Measurements from ENCODE around the gene SHMT2. TPM values are rescaled to one million over a fixed set of nuclear protein-coding genes. Genes with fewer than 3 reads are reported as not detected.

SHMT2 gene
- total RNA-seq, 1 experiment from 2014 or later: 210 TPM

DNA sequence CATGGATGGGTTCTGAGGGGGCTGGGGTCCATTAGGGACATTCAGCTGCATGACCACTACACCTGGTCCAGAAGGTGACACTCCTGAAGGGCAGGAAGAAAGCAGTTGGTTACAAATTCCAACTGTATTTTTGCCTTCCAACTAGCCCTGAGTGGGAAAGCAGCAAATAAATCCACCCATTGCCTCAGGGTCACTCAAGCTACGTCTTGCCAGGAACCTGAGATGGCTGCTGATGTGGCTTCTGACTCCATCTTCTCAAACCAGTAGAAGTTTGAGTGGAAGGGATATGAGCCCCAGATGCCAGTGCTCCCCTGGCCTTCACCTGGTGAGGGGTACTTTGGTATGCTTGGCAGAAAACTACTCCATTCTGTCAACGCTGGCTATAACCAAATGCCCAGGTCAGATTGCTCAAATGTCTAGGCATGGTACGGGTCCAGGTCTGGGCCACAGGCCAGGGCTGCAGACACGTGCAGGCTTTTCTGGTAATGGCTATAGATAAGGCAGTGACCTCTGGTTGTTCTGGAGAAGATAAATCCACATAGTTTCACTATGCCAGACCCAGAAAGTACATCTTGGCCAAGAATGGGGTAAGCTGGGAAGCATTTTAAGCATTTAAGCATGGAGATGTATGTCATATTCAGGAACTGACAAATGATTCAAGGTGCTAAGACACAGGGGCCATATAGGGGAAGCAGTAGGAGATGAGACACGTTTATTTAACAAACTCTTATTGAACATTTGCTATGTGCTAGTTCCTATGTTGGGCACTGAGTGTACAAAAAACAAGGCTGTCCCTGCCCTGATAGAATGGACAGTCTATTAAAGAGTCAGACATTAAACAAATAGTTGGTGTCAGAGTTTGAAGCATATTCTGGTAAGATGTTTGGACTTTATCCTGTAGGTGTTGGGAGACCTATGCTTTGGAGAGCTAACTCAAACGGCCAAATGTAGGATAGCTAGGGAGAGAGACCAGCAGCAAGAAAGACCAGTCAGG lies 29.8 kb downstream of the SHMT2 start:
- CTCF ChIA-PET: no interaction called here

DNA sequence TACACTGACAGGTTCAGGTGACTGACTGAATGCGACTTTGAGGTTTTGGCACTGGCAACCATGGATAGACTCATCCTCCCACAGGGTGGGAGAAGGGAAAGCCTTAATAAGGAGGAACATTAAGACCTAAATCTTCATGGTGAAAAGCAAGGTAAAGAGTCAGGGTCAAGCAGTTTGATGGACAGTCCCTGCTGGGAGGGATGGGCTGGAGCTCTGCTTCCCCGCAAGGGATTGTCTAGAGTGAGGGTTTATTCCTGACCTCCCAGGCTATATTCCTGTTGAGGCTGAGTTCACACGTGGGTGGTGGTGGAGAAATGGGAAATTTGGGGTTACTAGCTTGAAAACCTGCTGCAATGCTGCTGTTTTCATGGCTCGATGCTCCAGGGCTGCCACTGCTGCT lies 30.9 kb downstream of the SHMT2 start:
- no peak overlapping the region for H3K4me3 ChIP-seq (ENCODE audit: low read length)
- H3K27ac ChIP-seq (ENCODE audit: low read length): no peak overlapping the region
- H3K9me2 ChIP-seq (replicated peaks; ENCODE audit: low read length): no peaks in the 10 kb centered on the region
- H3K9ac ChIP-seq (ENCODE audit: low read length): no peak overlapping the region
- H4K20me1 ChIP-seq (ENCODE audit: low read length): no peaks in the 10 kb centered on the region
- no peak overlapping the region for H3K4me2 ChIP-seq (ENCODE audit: low read length)
- ChIA-PET CTCF (no interaction called here), POLR2A (ENCODE audit: unreplicated experiment) (no interaction called here)
- no TSS peak for BruUV-seq (replicated peaks)
- H3K9me3 ChIP-seq (ENCODE audit: low read length): no peaks in the 10 kb centered on the region
- peaks cover 6% of the 10 kb centered on the region; the same call in 1 of the 2 replicates for H3K36me3 ChIP-seq (ENCODE audit: low read depth, low read length)
- H3K27me3 ChIP-seq (ENCODE audit: low read length): no peaks in the 10 kb centered on the region
- intact Hi-C loops (cut with micrococcal nuclease): no loop called here
- no peaks in the 10 kb centered on the region for H3F3A ChIP-seq (ENCODE audit: low read length, unreplicated experiment)
- H3K79me2 ChIP-seq (ENCODE audit: low read length): no peaks in the 10 kb centered on the region
- no peak for ATAC-seq
- H2AFZ ChIP-seq (ENCODE audit: low read length): no peak overlapping the region
- TF ChIP-seq, protein P1, sequence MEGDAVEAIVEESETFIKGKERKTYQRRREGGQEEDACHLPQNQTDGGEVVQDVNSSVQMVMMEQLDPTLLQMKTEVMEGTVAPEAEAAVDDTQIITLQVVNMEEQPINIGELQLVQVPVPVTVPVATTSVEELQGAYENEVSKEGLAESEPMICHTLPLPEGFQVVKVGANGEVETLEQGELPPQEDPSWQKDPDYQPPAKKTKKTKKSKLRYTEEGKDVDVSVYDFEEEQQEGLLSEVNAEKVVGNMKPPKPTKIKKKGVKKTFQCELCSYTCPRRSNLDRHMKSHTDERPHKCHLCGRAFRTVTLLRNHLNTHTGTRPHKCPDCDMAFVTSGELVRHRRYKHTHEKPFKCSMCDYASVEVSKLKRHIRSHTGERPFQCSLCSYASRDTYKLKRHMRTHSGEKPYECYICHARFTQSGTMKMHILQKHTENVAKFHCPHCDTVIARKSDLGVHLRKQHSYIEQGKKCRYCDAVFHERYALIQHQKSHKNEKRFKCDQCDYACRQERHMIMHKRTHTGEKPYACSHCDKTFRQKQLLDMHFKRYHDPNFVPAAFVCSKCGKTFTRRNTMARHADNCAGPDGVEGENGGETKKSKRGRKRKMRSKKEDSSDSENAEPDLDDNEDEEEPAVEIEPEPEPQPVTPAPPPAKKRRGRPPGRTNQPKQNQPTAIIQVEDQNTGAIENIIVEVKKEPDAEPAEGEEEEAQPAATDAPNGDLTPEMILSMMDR (conservative IDR thresholded peaks at IDR 0.05; ENCODE audit: low read depth, low read length): no peak
- no peak for TF ChIP-seq EZH2 (IDR thresholded peaks at IDR 0.05; ENCODE audit: low read length, unreplicated experiment)
- no peak for TF ChIP-seq EZH2phosphoT487 (IDR thresholded peaks at IDR 0.05; ENCODE audit: borderline replicate concordance, low read length)
- H3K4me1 ChIP-seq (ENCODE audit: insufficient read depth, low read length): no peaks in the 10 kb centered on the region
- DNase-seq: no peak

More for the DNA sequence above, 29.8 kb downstream of the SHMT2 start:
- Histone ChIP-seq H3K4me1 (ENCODE audit: insufficient read depth, low read length) (no peaks in the 10 kb centered on the region), H3K27ac (ENCODE audit: low read length) (no peak overlapping the region), H3K27me3 (ENCODE audit: low read length) (no peaks in the 10 kb centered on the region), H3K4me2 (ENCODE audit: low read length) (no peak overlapping the region), H2AFZ (ENCODE audit: low read length) (no peak overlapping the region), H3K36me3 (ENCODE audit: low read depth, low read length) (no peaks in the 10 kb centered on the region; the same call in 1 of the 2 replicates), H3K9ac (ENCODE audit: low read length) (no peak overlapping the region), H3F3A (ENCODE audit: low read length, unreplicated experiment) (no peaks in the 10 kb centered on the region), H4K20me1 (ENCODE audit: low read length) (no peaks in the 10 kb centered on the region), H3K79me2 (ENCODE audit: low read length) (no peaks in the 10 kb centered on the region), H3K9me3 (ENCODE audit: low read length) (no peaks in the 10 kb centered on the region), H3K9me2 (replicated peaks; ENCODE audit: low read length) (no peaks in the 10 kb centered on the region), H3K4me3 (ENCODE audit: low read length) (no peak overlapping the region)
- TF ChIP-seq EZH2 (IDR thresholded peaks at IDR 0.05; ENCODE audit: low read length, unreplicated experiment) (no peak), EZH2phosphoT487 (IDR thresholded peaks at IDR 0.05; ENCODE audit: borderline replicate concordance, low read length) (no peak)
- TF ChIP-seq, protein P1 (conservative IDR thresholded peaks at IDR 0.05; ENCODE audit: low read depth, low read length): no peak
- POLR2A ChIA-PET (ENCODE audit: unreplicated experiment): no interaction called here
- BruUV-seq (replicated peaks): no TSS peak
- DNase-seq (no peak), ATAC-seq (no peak)
- intact Hi-C loops (cut with micrococcal nuclease): no loop called here

DNA sequence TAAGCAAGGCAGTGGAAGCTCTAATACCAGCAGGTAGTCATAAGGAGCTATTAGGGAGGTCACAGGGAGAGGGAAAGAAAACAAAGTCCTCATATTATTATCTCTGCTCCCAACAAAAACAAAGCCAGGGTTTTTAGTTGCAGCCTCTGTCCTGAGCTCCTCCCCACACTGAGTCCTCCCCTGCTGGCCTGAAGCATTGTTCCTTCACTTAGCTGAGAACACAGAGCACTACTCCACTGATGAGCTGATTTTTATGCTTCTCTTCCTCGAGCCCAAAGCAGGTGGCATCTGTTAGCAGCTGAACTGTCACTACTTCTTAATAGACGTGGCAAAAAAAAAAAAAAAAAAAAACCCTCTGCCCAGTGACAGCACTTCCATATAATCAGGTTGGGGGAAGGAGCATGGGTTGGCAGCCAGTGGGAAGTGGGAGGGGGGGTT lies 31.9 kb downstream of the SHMT2 start:
- TF ChIP-seq, protein P1 (conservative IDR thresholded peaks at IDR 0.05; ENCODE audit: low read depth, low read length): no peak
- no peak for TF ChIP-seq EZH2 (IDR thresholded peaks at IDR 0.05; ENCODE audit: low read length, unreplicated experiment)
- no peak for TF ChIP-seq EZH2phosphoT487 (IDR thresholded peaks at IDR 0.05; ENCODE audit: borderline replicate concordance, low read length)
- ChIA-PET POLR2A (ENCODE audit: unreplicated experiment) (no interaction called here), CTCF (no interaction called here)
- Histone ChIP-seq H3K36me3 (ENCODE audit: low read depth, low read length) (peaks cover 6% of the 10 kb centered on the region; the same call in 1 of the 2 replicates), H3K9me3 (ENCODE audit: low read length) (no peaks in the 10 kb centered on the region), H3K27me3 (ENCODE audit: low read length) (no peaks in the 10 kb centered on the region), H3K9me2 (replicated peaks; ENCODE audit: low read length) (no peaks in the 10 kb centered on the region), H3K79me2 (ENCODE audit: low read length) (no peaks in the 10 kb centered on the region), H3K4me2 (ENCODE audit: low read length) (no peak overlapping the region), H3K4me1 (ENCODE audit: insufficient read depth, low read length) (no peaks in the 10 kb centered on the region), H3K27ac (ENCODE audit: low read length) (no peak overlapping the region), H4K20me1 (ENCODE audit: low read length) (no peaks in the 10 kb centered on the region), H3K9ac (ENCODE audit: low read length) (no peak overlapping the region), H3F3A (ENCODE audit: low read length, unreplicated experiment) (no peaks in the 10 kb centered on the region), H2AFZ (ENCODE audit: low read length) (no peak overlapping the region), H3K4me3 (ENCODE audit: low read length) (no peak overlapping the region)
- ATAC-seq: no peak
- no TSS peak for BruUV-seq (replicated peaks)
- no peak for DNase-seq
- intact Hi-C loops (cut with micrococcal nuclease): no loop called here
